ENCODE results near the gene RMP24.

RMP24 gene

DNA sequence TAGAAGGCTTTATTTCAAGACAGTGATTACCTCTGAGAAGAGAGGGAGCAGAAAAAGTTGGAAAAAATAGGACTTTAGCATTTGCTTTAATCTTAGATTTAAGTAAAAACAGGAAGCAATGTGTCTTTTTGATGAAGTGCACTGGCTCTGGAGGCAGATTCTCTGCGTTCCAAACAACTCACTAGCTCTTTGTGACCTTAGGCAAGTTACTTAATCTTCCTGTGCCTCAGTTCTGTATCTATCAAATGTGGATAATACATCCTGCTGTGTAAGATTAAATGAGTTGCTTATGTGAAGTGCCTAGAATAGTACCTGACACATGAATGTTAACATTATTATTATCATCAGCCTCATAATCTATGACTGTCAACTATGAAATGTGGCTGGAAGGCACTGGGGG, 52.5 kb downstream of the RMP24 start:
- DNase-seq (ENCODE audit: insufficient read length, low spot score): no peak
- no peak for TF ChIP-seq POLR2A (IDR thresholded peaks at IDR 0.05; ENCODE audit: low read depth, low read length)
- no peak for FAIRE-seq

DNA sequence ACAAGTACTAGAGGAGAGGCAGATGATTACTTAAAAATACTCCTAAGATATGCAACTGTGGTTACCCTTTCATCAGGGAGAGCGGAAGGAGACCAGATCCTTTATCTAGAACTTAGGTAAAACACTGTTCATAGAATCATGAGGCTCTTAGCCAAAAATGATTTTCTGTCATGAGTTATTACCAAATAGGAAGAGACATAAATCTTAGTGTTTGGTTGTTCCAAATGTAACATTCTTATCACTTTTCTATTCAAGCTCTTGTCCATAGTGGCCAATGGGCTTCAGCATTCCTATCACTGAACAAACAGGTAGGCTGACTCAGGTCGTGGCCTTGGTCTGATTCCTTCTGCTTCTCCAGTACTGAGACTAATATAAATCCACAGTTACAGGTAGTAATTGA, 56.4 kb downstream of the RMP24 start:
- no peak for DNase-seq (ENCODE audit: insufficient read length, low spot score)
- TF ChIP-seq POLR2A (IDR thresholded peaks at IDR 0.05; ENCODE audit: low read depth, low read length): no peak
- no peak for FAIRE-seq
